ENCODE results near the gene WDR6. TPM values are rescaled to one million over a fixed set of nuclear protein-coding genes. Genes with fewer than 3 reads are reported as not detected.

The WDR6 gene
- polyA plus RNA-seq, 5 donors, result 166 to 190 (median 180) TPM

DNA sequence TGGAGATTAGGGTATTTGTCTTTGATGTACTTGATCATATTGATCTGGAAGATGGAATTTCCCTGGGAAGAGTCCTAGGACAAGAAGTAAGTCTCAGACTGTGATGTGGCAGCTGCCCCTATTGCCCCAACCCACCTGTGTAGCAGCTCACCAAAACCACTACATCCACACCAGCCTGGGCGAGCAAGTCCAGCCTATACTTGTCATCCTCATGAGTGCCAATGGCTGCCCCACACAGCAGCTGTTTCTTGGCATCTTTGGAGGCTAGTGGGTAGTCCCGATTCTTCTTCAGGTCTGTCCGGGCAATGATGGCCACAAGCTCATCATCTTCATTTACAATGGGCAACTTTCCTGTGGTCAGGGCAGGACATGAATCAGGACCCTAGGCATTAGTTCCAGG, 19.3 kb downstream of the WDR6 start:
- no peak for DNase-seq

DNA sequence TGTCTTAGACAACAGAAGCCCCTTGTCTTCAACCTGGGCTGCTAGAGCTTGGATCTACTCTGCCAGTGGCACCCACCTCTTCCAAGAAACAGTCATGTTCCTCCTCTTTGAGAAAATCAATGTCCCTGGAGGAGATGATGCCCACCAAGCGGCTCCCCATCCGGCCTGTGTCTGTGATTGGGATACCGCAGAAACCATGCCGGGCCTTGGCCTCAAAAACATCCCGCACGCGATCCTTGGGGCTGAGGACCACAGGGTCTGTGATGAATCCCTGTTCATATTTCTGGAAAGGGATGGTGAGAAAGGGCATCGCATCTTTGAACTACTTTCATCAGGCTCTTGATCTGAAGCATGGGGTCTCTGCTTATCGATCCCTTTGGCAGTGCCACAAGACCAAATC, 20.4 kb downstream of the WDR6 start:
- DNase-seq, result no peak

GRCh38 chr3:49028298-49028672, 21.1 kb downstream of the WDR6 start:
- no peak for DNase-seq

DNA sequence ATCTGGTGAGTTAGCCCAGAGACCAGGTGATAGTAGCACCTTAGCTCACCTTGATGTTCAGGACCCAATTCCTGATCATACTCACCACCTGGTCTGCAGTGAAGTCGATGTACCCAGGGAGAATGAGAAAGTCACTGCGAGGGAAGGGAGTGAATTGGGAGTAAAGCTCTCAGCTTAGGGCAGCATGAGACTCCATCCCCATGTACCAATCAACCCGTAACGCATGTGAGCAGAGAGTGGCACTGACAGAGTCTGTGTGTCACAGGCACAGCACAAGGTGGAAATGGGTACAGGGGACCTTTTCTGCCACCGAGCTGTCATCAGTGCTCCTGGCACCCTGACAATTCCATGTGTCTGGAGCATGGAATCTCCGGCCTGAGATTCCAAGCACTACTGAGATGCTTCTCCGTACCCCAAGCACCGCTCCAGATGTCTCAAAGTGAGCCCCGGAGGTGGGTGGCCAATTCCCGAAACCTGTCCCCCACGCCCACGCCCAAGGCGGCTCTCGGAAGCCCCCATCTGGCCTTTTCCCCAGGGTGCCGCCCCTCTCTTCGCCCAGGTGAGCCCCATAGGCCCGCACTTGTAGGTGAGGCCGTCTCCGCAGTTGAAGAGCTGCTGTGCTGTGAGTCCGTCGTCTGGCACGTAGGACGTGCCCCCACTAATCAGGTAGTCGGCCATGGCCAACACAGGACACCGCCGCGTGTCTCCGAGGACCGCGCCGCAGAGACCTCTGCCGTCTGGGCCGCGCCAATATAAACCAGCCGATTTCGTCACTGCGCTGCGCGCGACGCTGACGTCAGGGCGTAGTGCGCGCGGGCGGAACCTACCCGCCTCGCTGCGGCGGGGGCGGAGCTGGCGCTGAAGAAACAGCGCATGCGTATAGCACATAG, 21.7 kb downstream of the WDR6 start, which contains the start of gene IMPDH2:
Gene IMPDH2, minus strand, starts transcription at position 726 of the 890 bp plus-strand sequence. Its CDS starts 48 bp downstream, at position 678.
- DNase-seq, result peak; percentile 96 to 97

GRCh38 chr3:49029563-49029884, 22.3 kb downstream of the WDR6 start:
- DNase-seq, result no peak

GRCh38 chr3:49030321-49030720, 23.1 kb downstream of the WDR6 start:
- DNase-seq, result no peak

GRCh38 chr3:49032646-49033304, 25.6 kb downstream of the WDR6 start:
- DNase-seq, result no peak

DNA sequence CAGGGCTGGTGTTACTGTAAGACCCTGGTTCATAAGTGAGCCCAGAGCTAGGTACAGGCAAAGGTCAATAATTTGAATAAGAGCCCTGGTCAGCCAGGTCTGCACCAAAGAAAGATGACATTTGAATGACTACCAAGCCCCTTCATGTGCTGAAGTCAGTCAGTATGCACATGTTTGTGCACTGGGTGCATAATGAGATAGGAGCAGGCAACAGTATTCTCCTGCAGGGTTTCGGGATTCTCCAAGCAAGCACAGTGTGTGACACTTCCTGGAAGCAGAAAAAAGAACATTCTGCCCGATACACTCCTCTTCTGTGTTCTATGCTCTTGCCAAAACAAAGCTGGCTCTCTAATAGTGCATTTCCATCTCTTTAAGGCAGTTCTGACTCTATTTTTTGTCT, 27.5 kb downstream of the WDR6 start:
- DNase-seq, result no peak

- no peak for DNase-seq
Observed at GRCh38 chr3:49035281-49035680, 28.1 kb downstream of the WDR6 start.

DNA sequence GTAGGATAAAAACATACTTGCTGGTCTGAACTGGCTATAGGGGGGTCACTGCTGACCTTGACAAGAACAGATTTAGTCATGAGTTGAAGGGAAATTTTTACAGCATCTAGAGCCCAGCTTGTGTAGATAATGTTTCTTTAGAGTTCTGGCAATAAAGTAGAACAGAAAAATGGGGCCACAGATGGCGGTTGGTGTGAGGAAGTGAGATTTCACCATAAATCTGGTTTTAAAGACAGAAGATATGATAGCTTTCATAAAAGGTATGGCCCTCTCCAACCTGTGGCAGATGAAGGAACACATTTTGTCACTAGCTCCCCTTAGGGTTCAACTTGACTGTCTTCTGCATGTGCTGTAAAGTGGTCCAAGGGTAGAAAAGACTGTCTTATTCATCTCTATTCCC, 46.4 kb downstream of the WDR6 start:
- no peak for DNase-seq

GRCh38 chr3:49054344-49054862, 47.2 kb downstream of the WDR6 start:
- DNase-seq, result no peak

- DNase-seq, result no peak
Observed at GRCh38 chr3:49057268-49057667, 50.1 kb downstream of the WDR6 start.

DNA sequence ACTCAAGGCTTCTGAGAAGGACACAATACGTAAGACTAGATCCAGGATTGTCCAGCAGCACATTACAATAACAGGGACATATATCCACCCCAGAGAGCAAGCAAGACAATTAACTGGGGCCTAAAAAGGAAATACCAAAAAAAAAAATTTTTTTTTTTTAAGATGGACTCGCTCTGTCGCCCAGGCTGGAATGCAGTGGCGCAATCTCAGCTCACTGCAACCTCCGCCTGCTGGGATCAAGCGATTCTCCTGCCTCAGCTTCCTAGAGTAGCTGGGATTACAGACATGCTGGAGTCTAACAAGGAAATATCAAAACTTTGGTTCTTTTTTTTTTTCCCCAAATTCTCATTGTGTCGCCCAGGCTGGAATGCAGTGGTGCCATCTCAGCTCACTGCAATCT, 50.8 kb downstream of the WDR6 start:
- DNase-seq, result no peak

Other genes starting within 250 kb of the WDR6 start
- gene PRKAR2A, start 159.5 kb upstream of the WDR6 start, polyA plus RNA-seq (ENCODE audit: insufficient read depth in 1 of 5, insufficient read length in 5 of 5, low replicate concordance in 1 of 5), result 10 to 100 TPM; 25.7 to 36.9 (median 32.5) TPM
- 10 to 100 TPM; 12.3 to 14.6 (median 13.1) TPM for gene SLC25A20, start 108.5 kb upstream of the WDR6 start, polyA plus RNA-seq (ENCODE audit: insufficient read depth in 1 of 5, insufficient read length in 5 of 5, low replicate concordance in 1 of 5)
- 10 to 100 TPM; 72.0 to 94.8 (median 77.5) TPM for gene ARIH2, start 88.5 kb upstream of the WDR6 start, polyA plus RNA-seq (ENCODE audit: insufficient read depth in 1 of 5, insufficient read length in 5 of 5, low replicate concordance in 1 of 5)
- gene P4HTM, start 17.1 kb upstream of the WDR6 start, polyA plus RNA-seq (ENCODE audit: insufficient read depth in 1 of 5, insufficient read length in 5 of 5, low replicate concordance in 1 of 5), result 10 to 100 TPM; 25.9 to 40.6 (median 39.5) TPM
- 10 to 100 TPM; 51.7 to 64.7 (median 61.2) TPM for gene DALRD3, start 11.2 kb downstream of the WDR6 start, polyA plus RNA-seq (ENCODE audit: insufficient read depth in 1 of 5, insufficient read length in 5 of 5, low replicate concordance in 1 of 5)
- gene NDUFAF3, start 14.7 kb downstream of the WDR6 start, polyA plus RNA-seq (ENCODE audit: insufficient read depth in 1 of 5, insufficient read length in 5 of 5, low replicate concordance in 1 of 5), result 10 to 100 TPM; 42.5 to 86.3 (median 61.1) TPM
- gene IMPDH2, start 22.0 kb downstream of the WDR6 start, polyA plus RNA-seq (ENCODE audit: insufficient read depth in 1 of 5, insufficient read length in 5 of 5, low replicate concordance in 1 of 5), result 100 to 1,000 TPM; 264 to 341 (median 302) TPM
- 10 to 100 TPM; 73.2 to 89.8 (median 82.8) TPM for gene QRICH1, start 86.7 kb downstream of the WDR6 start, polyA plus RNA-seq (ENCODE audit: insufficient read depth in 1 of 5, insufficient read length in 5 of 5, low replicate concordance in 1 of 5)
- 100 to 1,000 TPM; 269 to 316 (median 279) TPM for gene QARS1, start 97.4 kb downstream of the WDR6 start, polyA plus RNA-seq (ENCODE audit: insufficient read depth in 1 of 5, insufficient read length in 5 of 5, low replicate concordance in 1 of 5)
- 10 to 100 TPM; 39.1 to 52.9 (median 49.7) TPM for gene USP19, start 113.4 kb downstream of the WDR6 start, polyA plus RNA-seq (ENCODE audit: insufficient read depth in 1 of 5, insufficient read length in 5 of 5, low replicate concordance in 1 of 5)
- gene LAMB2, start 125.7 kb downstream of the WDR6 start, polyA plus RNA-seq (ENCODE audit: insufficient read depth in 1 of 5, insufficient read length in 5 of 5, low replicate concordance in 1 of 5), result 100 to 1,000 TPM; 361 to 468 (median 423) TPM
- 10 to 100 TPM; 18.0 to 25.2 (median 20.1) TPM for gene CCDC71, start 158.9 kb downstream of the WDR6 start, polyA plus RNA-seq (ENCODE audit: insufficient read depth in 1 of 5, insufficient read length in 5 of 5, low replicate concordance in 1 of 5)
- 10 to 100 TPM; 34.7 to 53.4 (median 45.1) TPM for gene KLHDC8B, start 164.2 kb downstream of the WDR6 start, polyA plus RNA-seq (ENCODE audit: insufficient read depth in 1 of 5, insufficient read length in 5 of 5, low replicate concordance in 1 of 5)